Measurements from ENCODE around the gene TRPM3.

Gene TRPM3

DNA sequence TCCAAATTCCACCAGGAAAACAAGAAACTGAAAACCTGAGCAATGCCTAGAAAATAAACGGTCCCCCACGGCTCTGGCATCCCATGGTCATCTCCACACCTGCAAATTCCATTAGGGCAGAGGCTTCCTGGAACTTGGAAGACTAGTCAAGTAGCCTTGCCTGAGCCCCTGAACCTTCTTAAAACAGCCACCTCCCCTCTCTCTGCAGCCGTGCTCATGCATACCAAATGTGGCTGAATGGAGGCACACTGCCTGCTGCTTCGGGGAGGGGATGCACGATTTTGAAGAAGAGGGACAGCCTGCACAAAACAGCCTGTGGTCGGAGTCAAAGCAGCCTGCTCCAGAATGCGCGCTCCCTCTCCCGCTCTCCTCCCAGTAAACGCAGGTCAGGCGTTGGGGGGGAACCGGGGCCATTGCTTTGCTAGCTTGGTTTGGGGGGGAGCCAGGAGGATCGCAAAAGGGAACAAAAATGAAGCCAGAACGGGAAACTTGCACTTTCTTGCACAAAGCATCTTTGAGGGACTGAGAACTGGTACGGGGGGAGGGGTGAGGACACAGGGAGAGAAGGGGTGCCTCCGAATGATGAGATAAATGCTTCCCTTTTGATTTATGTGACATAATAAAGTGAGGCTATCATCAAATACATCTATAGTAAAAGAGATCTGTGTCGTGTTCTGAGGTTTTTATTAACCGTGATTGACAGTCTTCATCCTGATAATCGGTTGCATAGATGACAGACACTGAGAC is at the start of gene TRPM3:
TRPM3 (minus strand) TSS at position 347 of the 747 bp plus-strand sequence; CDS start at position 80, 267 bp downstream.
- DNase-seq = no peak

DNA sequence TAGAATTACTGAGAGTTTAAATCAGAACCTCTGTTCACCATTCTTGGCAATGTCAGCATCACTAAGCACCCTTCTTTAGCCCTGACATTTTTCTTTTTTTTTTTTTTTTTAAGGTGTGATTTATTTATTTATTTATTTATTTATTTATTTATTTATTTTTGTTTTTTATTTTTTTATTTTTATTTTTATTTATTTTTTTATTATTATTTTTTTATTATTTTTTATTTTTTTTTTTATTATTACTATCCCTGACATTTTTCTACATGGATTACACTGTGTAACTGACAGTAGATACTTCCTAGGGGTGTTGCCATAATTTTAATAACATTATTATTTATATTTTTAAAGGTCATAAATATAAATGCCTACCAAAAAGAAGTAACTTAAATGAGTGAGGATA is 47.0 kb upstream of the TRPM3 start:
- no peak for DNase-seq

DNA sequence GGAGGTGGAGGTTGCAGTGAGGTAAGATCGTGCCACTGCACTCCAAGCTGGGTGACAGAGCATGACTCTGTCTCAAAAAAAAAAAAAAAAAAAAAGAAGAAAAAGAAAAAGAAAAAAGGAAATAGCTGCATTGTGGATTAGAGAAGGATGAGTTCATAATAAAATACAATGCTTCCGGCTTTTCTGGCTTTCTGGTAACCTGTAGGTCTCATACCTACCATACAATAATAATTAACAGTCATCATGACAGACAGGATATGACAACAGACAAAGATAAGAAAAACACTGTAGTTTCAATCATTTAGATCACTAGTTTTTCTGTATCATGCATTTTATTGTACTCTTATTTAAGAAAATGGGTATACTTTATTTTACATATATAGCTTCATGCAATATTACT is 40.7 kb upstream of the TRPM3 start:
- no peak for DNase-seq

DNA sequence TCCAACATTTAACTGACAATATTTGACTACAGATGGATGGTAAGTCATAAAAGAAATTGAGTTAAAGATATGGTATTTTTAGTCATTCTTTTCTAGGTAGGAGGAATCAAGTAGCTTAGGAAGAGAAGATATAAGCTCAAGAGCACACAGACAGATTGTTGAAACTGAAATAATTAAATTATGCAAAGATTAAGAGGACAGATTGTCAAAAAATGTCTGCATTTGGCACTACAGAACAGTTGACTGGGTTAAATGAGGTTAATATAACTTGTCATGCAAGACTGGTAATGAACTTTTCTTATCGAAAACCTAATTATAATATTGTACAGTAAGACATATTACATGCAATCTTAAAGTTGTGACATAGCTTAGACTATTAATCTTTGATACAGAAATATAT is 36.3 kb upstream of the TRPM3 start:
- DNase-seq = no peak

DNA sequence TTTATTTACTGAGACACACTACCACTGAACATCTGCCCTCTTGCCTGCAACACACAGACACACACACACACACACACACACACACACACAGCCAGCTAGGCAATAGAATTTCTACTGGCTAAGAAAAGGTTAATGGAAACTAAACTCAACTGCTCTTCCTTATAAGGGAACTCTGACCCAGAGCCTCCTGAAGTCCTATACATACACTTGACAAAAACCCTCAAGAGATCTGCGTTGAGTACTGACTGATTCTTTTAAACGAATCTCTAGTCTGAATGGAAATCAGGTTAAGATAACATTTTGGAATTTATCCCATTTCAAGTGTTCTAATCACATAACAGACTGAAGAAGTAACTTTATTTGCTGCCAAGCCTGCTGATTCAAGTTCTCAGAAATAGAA is 25.9 kb upstream of the TRPM3 start:
- DNase-seq = no peak

DNA sequence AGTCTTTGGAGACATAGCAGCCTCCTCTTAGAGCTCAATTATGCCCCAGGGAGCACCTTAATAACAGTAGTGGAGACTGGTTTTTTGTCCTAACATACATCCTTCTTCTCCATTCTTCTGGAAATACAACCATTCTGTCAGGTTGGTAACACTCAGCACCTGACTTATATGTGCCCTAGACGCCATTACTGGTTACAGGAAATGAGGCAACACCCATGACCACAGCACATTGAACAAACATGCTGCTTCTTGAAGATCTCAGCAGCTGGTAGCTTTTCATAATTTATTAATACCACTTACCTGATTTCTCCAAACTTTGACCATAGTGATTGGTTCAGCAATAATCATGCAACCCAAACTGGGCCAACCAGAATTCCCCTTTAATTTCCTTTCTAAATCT is 25.1 kb upstream of the TRPM3 start:
- peak; percentile 5 for DNase-seq

DNA sequence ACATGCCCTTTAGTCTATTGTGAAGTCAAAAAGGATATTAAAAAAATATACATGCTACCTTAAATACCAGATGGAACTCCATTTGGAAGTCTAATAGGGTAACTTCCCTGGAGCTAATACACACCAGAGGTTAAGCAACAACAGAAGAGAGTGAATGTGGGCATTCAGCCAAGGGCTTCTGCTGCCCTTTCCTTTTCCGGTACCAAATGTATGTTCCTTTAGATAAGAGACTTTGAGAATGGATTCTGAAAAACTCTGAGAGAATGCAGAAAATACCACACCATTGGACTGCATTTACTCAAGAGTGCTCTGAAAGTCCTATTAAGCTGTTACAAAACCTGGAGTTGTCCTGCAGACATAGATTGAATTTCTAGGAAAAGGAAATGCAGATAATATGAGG is 23.8 kb upstream of the TRPM3 start:
- DNase-seq = no peak

DNA sequence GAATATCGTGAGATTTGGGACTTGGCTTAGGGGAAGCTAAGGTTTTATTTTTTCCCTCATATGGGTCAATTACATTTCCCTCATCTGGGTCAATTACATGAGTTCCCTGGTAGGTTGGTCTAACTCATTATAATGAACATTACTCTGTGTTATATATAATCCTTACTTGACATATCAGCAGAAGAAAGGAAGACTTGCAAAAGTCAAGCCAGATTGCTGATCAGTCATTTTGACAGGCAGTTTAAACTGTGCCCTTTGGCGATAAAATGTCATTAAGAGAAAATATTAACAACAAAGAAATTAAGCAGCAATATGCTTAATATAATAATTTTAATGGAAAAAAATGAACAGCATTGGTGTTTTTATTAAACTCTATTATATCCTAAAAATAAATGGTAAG is 23.1 kb upstream of the TRPM3 start:
- no peak for DNase-seq

DNA sequence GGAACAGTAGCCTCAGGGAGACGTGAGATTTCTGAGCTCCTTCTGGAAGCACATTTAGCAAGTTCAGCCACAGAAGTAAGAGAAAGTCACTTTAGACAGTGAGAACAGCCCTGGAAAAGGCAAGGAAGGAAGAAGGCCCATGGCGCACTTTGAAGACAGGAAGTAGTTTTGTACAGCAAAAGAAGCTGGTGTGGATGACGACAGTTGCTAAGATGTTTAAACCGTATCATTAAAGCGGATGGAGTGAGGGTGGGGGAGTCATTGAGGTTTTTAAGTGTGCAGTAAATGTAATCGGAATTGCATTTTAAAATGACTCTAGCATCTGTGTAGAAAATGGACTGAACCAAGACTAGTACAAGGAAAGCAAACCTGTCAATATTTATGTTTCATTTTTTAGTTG is 15.3 kb upstream of the TRPM3 start:
- DNase-seq = no peak

DNA sequence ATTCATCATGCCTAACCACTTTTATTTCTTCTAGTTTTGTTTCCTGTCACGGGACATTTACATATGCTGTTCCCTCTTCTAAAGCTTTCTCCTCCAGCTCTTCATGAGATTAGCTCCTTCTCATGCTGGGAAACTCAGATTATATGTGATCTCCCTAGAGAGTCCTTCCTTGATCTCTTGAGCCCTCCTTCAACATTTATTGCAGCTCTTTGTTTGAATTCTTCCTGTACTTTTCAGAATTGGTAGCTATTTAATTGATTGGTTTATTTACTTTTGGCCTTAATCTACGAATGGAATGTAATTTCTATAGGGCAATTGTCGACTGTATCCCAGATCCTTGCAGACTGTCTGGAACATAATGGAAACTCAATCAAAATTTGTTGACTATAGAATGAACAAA is 9.7 kb upstream of the TRPM3 start:
- no peak for DNase-seq

DNA sequence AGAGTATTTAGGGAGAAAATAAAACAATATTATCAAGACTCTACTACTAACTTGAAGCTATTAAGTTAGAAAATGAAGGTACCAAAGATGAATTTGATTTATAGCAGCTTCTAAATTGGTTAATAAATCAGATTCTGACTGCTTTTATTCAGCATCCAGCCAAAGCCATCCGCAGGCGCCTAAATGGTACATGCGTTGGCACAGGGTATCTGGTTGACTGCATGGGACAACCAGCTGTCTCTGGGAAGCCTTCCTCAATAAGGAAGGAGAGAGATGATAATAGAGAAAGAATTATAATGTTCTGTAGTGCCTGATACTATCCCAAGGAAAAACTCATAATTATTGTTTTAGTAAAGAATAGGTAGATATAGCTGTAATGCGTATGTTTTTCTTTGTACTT is 9.1 kb upstream of the TRPM3 start:
- DNase-seq = no peak

DNA sequence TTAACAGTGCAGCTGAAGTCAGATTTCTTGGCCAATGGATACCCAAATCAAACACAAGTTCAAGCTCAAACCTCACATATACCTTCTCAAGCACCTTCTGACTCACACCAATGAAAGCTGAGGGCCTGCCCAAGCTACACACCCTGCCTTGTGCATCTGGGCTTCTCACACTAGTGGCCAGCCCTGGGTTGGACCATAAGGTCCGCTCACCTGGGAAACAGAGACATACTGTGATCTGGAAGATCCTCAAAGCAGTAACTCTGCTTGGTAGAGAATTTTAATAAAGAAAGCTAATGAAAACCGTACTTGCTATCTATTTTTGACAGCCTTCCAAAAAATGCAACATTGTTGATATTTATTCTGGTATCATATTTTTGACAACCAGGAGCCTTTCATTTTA is 7.4 kb upstream of the TRPM3 start:
- no peak for DNase-seq

DNA sequence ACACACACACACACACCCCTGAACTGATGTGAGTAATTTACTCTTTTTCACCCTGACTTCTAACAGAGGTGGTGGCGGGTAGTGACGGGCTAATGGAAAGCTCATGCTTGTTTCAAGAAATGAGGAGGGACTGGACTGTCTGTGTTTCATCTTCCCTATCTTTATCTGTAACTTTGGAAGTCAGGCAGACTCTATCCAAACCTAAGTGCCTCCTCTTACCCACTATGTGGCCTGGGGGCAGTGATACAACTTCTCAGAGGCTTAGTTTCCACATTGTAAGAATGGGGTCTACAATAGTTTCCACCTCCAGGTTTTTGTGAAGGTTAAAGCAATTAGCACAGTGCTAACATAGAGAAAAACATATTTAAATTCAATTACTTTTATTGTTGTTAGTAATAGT is 5.9 kb upstream of the TRPM3 start:
- no peak for DNase-seq

DNA sequence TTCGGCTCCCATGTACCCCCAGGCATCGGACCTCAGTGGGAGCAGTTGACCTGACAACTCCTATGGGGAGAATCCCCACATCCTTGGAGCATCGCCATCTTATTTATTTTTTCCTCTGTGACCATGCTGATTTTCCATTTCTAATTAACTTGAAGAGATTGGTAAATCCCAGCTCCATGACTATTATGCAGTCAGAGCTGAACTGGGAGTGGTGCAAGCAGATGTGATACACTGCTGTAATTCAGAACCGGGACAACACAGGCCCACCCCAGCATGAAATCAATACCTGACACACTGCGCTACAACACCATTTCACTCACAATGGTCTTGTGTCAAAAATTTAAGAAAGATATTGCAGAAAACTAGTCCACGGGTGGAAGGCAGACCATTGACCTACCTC is 1.0 kb upstream of the TRPM3 start:
- DNase-seq = no peak

DNA sequence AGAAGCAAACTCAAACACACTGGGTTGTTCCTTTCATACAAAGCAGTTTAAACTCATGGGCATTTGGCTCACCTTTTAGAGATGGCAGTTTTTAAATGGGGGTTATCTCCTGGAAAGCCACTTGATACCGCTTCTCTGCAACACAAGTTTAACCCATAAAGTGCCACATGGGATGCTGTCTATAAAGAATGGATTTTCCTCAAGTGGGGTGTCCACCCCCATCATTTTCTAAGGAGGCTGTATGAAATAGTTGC is 528 bp upstream of the TRPM3 start:
- DNase-seq = no peak

DNA sequence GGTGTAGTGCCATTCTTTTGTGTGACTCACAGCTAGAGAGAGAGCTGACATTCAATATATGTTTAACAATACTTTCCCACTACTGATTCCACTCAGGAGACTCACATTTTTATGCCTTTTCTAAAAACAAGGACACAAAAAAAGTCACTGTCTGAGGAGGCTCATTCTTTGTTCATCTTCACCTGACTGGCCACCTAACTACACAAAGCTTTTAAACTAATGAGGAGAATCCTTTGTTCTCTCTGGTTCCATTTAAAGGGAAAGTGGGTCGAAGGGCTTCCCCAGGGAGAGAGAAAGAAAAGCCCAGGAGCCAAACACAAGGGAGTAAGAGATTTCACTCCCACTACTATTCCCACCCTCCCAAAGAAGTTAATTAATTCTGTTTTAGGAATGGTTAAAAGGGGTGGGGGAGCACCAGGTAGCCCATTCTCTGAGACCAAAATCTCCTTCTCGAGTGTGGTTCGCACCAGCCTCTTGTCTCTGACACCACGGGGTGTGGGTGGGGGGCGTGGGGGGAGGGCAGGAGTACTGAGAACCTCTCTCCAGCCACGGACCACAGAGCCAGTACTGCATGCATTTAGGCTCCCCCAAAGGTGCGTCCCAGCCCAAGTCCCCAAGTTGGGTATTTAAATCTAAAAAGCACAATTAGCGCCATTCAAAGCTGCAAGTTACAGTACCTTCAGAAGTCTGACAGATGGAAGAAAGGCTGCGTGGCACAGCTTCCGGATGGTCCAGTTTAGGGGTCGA is 747 bp downstream of the TRPM3 start:
- no peak for DNase-seq

DNA sequence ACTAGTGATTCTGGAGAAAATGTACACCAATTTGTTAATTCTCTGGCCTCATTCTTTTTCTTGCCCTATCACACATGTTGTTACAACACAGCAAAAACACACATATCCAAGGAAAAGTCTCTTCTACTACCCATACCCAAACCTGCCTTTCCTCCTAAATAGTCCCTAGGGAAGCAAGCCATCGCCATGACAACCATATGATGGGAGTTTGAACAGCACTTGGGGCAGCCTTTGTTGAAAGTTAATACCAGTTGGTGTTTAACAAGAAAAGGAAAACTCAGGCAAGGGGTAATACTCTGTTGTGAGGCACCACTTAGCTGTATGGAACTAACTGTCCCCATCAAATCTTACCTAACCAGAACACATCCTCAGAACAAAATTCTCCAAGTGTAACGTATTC is 1.7 kb downstream of the TRPM3 start:
- DNase-seq = peak; percentile 2

DNA sequence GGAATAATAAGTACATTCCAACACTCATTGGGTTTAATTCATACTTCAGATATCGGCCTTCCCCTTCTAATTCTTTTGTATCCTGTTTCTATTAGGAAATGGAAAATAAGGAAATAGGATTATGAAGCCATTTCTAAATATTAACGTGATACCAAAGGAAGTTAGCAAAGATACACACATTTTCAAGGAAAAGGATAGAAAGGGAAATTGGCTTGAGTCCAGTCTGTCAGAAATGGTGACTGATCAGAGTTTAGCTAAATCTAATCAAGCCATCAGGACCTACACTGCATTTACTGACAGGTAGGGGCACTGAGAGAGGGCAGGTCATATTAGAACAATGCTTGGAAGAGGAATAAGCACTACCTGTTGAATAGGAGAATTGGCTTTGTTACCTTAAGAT is 3.1 kb downstream of the TRPM3 start:
- DNase-seq = no peak

DNA sequence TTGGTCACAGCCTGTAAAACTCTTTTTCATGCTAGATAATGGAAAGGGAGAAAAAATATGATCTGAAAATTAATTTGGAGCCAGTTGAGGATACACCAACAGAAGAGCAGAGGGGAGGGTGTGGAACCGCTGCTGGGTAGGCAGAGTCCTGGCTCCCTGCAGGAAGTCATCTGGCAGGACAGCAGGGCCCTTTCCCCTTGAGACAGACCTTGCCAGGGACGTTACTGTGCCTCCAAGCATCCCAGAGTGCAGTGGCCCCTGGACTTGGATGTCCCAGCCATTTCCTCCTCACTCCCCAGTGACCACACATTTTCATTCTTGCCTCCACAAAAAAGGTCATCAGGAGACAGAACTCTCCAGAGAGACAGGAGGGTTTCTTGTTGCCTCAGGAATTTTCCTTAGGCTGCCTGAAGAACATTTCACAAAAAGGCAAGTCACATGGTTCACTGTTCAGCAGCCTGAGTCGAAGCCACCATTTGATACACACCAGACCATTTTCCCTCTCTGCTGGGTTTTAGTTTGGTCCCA is 5.9 kb downstream of the TRPM3 start:
- DNase-seq = no peak

DNA sequence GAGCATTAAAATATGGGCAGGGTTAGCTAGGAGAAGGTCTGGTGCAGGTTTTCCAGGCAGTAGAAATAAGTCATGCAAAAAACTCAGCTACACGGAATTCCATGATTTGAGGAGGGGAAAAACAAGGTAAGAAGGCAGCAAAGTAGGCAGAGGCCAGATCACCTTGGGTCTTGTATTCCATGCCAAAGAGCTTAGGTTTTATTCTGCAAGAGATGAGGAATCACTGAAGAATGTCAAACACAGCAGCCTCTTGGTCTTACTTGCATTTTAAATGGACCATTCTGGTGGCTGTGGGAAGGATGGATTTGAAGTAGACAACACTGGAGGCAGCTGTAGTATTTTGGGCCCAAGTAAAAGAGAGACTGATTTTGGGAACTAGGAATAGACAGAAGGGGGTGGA is 8.6 kb downstream of the TRPM3 start:
- no peak for DNase-seq

DNA sequence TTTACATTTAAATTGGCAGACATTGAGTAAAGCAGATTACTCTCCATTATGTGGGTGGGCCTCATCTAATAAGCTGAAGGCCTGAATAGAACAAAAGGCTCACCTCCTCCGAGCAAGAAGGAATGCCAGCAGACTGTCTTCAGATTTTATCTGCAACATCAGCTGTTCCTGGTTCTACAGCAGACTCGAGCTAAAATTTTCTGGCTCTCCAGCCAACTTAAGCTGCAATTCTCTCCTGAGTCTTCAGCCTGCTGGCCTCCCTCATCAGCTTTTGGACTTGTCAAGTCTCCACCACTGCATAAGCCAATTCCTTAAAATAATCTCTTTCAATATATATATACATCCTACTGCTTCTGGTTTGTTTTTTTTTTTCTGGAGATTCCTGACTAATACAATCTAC is 12.5 kb downstream of the TRPM3 start:
- DNase-seq = no peak

DNA sequence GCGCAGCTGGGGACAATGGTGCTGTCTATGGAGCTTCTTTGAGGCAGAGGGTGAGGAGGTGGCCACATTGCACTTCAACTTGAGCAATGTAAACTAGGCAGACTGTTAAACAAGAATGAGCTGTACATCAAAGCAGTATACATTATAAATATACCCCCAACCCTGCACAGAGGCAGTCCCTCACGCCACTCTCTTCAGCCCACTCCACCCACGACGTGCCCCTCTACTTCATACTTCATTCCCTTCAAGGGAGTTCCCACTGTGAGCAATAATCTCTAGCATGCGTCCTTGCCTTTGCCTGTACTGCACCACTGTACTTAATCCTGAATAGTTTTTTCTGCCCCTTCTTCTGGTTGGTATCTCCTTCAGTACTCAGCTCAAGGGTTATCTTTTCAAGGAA is 14.4 kb downstream of the TRPM3 start:
- DNase-seq = no peak

DNA sequence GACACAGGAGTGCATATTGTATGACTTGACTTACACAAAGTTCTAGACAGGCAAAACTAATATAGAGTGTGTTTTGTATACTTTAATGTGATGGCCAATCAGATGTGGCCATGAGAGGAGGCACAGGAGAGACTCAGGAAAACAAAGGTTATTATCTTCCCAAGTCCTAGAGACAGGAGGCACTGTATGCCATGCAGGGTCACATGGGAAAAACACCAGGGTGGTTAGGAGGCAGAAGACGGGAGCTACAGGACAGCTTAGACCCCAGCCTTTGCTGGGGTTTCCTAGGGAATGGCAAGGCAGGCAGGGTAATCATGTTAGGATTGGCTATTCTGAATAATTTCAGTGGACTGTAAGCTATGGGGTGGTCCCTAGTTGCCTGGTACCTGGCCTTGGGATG is 16.2 kb downstream of the TRPM3 start:
- no peak for DNase-seq

DNA sequence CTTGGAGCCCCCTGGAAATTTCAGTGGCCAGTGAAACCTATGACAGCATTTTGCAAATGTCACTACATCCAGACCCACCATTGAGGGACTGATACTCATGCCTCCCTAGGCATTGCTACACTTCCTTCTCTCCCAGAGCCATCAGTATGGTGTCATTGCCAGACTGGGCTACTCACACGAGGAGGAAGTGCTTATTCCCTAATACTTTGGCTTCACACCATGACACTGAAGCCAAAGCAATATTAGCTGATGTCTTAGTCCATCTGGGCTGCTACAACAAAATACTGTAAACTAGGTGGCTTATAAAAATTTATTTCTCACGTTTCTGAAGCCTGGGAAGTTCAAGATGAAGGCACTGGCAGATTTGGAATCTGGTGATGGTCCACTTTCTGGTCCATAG is 22.6 kb downstream of the TRPM3 start:
- peak; percentile 18 for DNase-seq

DNA sequence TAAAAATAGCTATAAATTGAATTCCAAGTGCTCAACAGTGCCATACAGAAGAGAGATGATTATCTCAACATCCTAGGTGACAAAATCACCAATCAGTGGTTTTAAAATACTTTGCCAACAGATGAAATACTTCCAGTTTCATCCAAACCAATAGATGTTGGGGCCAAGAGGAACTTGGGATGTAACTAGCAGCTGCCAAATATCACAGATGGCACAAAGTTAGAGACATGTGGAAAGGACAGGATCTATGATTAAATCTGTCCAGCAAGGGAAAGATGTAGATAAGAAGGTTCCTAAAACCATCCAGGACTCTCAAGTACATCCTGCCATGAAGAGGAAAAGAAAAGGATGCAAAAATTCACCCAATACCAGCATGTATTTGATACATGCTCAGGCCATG is 23.8 kb downstream of the TRPM3 start:
- peak; percentile 2 for DNase-seq

Measured in DMS53 (cell line).